SK-N-SH (cell line): Measurements from ENCODE around the gene MRPL10. TPM values are rescaled to one million over a fixed set of nuclear protein-coding genes. Genes with fewer than 3 reads are reported as not detected.

ENCODE experiments used
- CTCF ChIA-PET: fragments of 300-600, 350-600 bp; formaldehyde crosslinking; extraction: SDS; loops from one replicate; lab custom pipeline; 2021; lab: Yijun Ruan, JAX
- POLR2A ChIA-PET: fragments of 350-600 bp; sonication (Branson Sonifier 250); formaldehyde crosslinking; extraction: SDS; loops from one replicate; lab custom pipeline; 2020; ENCODE audit warnings: antibody characterized with exemption, inconsistent platforms; lab: Yijun Ruan, JAX
- DNase-seq: peaks from one replicate; pipeline ENCODE4 v3.0.0; 2012
- H2AFZ ChIP-seq: fragments of 200-600 bp; sonication (generic); 2 replicates; pipeline ENCODE4 v1.8.1; 2016; ENCODE audit warnings: antibody characterized with exemption, mild to moderate bottlenecking, low read depth
- H3F3A ChIP-seq: fragments of 200-600 bp; sonication (generic); replicated peaks from 2 replicates; pipeline ENCODE3; 2016; ENCODE audit warnings: antibody characterized with exemption, mild to moderate bottlenecking; ENCODE audit not compliant: insufficient read depth
- H3K27ac ChIP-seq, 2 experiments: fragments of 200-500 bp in 1 of 2; fragments of 200-600 bp in 1 of 2; sonication (Bioruptor generic) in 1 of 2; sonication (generic), shearing (Covaris generic) in 1 of 2; 2 replicates each; pipeline versions ENCODE4 v1.5.1 to v1.6.1; 2014 to 2016; ENCODE audit warnings: low read depth in 2 of 2, inconsistent platforms in 1 of 2, low read length in 1 of 2, mild to moderate bottlenecking in 1 of 2, mixed read lengths in 1 of 2
- H3K27me3 ChIP-seq: fragments of 200-600 bp; sonication (generic), shearing (Covaris generic); 2 replicates; pipeline ENCODE4 v1.6.1; 2016; ENCODE audit warnings: mixed run types; ENCODE audit not compliant: insufficient read depth
- H3K36me3 ChIP-seq, 2 experiments: fragments of 200-500 bp in 1 of 2; fragments of 200-600 bp in 1 of 2; sonication (Bioruptor generic) in 1 of 2; sonication (generic) in 1 of 2; replicated peaks in 1 of 2; 2 replicates each; pipeline versions ENCODE3 to v1.5.1; 2014 to 2016; ENCODE audit warnings: low read length in 1 of 2, mild to moderate bottlenecking in 1 of 2; ENCODE audit not compliant: insufficient read depth in 2 of 2, control insufficient read depth in 1 of 2
- H3K4me1 ChIP-seq, 2 experiments: fragments of 200-500 bp in 1 of 2; fragments of 200-600 bp in 1 of 2; sonication (Bioruptor generic) in 1 of 2; sonication (generic), shearing (Covaris generic) in 1 of 2; 2 replicates each; pipeline versions ENCODE4 v1.5.1 to v1.6.1; 2014 to 2016; ENCODE audit warnings: low read depth in 1 of 2, low read length in 1 of 2, mixed run types in 1 of 2; ENCODE audit not compliant: insufficient read depth in 2 of 2, control insufficient read depth in 1 of 2
- H3K4me2 ChIP-seq: fragments of 200-600 bp; sonication (generic), shearing (Covaris generic); 2 replicates; pipeline ENCODE4 v1.6.1; 2017; ENCODE audit warnings: mixed run types
- H3K4me3 ChIP-seq, 2 experiments: fragments of 200-500 bp in 1 of 2; fragments of 200-600 bp in 1 of 2; sonication (Bioruptor generic) in 1 of 2; sonication (generic), shearing (Covaris generic) in 1 of 2; 2 replicates each; pipeline versions ENCODE4 v1.5.1 to v1.8.1; 2014 to 2016; ENCODE audit warnings: low read depth in 2 of 2, inconsistent platforms in 1 of 2, low read length in 1 of 2, mild to moderate bottlenecking in 1 of 2, mixed read lengths in 1 of 2, moderate library complexity in 1 of 2
- H3K79me2 ChIP-seq: fragments of 200-600 bp; sonication (generic); 2 replicates; pipeline ENCODE4 v1.8.1; 2017; ENCODE audit warnings: mild to moderate bottlenecking; ENCODE audit not compliant: insufficient read depth
- H3K9ac ChIP-seq: fragments of 200-600 bp; sonication (generic); 2 replicates; pipeline ENCODE4 v1.6.1; 2017; ENCODE audit warnings: mixed run types
- H3K9me2 ChIP-seq: fragments of 200-600 bp; sonication (generic); 2 replicates; pipeline ENCODE4 v1.6.1; 2017; ENCODE audit warnings: mixed run types
- H3K9me3 ChIP-seq: fragments of 200-600 bp; sonication (generic); 2 replicates; pipeline ENCODE4 v1.6.1; 2017; ENCODE audit warnings: mixed run types, mild to moderate bottlenecking, moderate library complexity
- H4K20me1 ChIP-seq: fragments of 200-600 bp; sonication (generic); 2 replicates; pipeline ENCODE4 v1.6.1; 2017; ENCODE audit warnings: mild to moderate bottlenecking, mixed run types; ENCODE audit not compliant: insufficient read depth
- EP300 ChIP-seq, 2 experiments: IDR thresholded peaks; 2 replicates each; pipeline versions ENCODE4 v1.4.0 to v1.6.1; 2012; ENCODE audit warnings: borderline replicate concordance in 1 of 2, low read depth in 1 of 2, low read length in 1 of 2
- EZH2phosphoT487 ChIP-seq: fragments of 200-600 bp; sonication (generic); IDR thresholded peaks from 2 replicates; pipeline ENCODE4 v1.6.1; 2017; ENCODE audit warnings: low read depth, mixed run types, mild to moderate bottlenecking, antibody characterized with exemption, moderate library complexity, borderline replicate concordance
- FOXJ3 ChIP-seq: sonication (generic); formaldehyde crosslinking; IDR thresholded peaks from 2 replicates; pipeline ENCODE4 v1.5.1; 2020; ENCODE audit warnings: mild to moderate bottlenecking, missing genetic modification reagents
- MAX ChIP-seq: IDR thresholded peaks from 2 replicates; pipeline ENCODE4 v1.4.0; 2012; ENCODE audit warnings: low read depth
- NFIC ChIP-seq: IDR thresholded peaks from 2 replicates; pipeline ENCODE4 v1.4.0; 2012; ENCODE audit warnings: borderline replicate concordance
- NRF1 ChIP-seq: IDR thresholded peaks from 2 replicates; pipeline ENCODE4 v1.6.1; 2012; ENCODE audit warnings: low read depth, mild to moderate bottlenecking, low read length
- POLR2AphosphoS5 ChIP-seq: IDR thresholded peaks from 2 replicates; pipeline ENCODE4 v1.6.1; 2012; ENCODE audit warnings: low read depth, low read length
- RAD21 ChIP-seq: IDR thresholded peaks from 2 replicates; pipeline ENCODE4 v1.6.1; 2012; ENCODE audit warnings: mild to moderate bottlenecking, low read length
- REST ChIP-seq: IDR thresholded peaks from 2 replicates; pipeline ENCODE4 v1.6.1; 2012; ENCODE audit warnings: mild to moderate bottlenecking, low read depth, low read length, moderate library complexity
- RFX5 ChIP-seq: IDR thresholded peaks from 2 replicates; pipeline ENCODE4 v1.6.1; 2012; ENCODE audit warnings: mild to moderate bottlenecking, improper control_type of control experiment, low read length
- SMC3 ChIP-seq: IDR thresholded peaks from 2 replicates; pipeline ENCODE4 v1.6.1; 2012; ENCODE audit warnings: low read depth, low read length, improper control_type of control experiment
- USF1 ChIP-seq: IDR thresholded peaks from 2 replicates; pipeline ENCODE4 v1.4.0; 2012; ENCODE audit warnings: low read depth, borderline replicate concordance
- YY1 ChIP-seq: IDR thresholded peaks from 2 replicates; pipeline ENCODE4 v1.4.0; 2012; ENCODE audit warnings: low read depth, mild to moderate bottlenecking
- WGBS: methylation state at CpG from one replicate; pipeline ENCODE4 v1.1.6; 2017; ENCODE audit warnings: low lambda C conversion rate; 5-methylcytosine and 5-hydroxymethylcytosine counted together
- polyA plus RNA-seq, 3 experiments: library from polyadenylated mRNA; depleted of rRNA; stranded (reverse); fragments of >200 nt; gene quantifications; 2 replicates each; pipeline ENCODE4 v1.2.3, GENCODE V29; 2012

The MRPL10 gene
- polyA plus RNA-seq, 1 of the 3 experiments (the other 2 are of a cell fraction): 136 TPM

- POLR2A ChIA-PET: interaction anchor here (2.4 kb wide), 1 partner anchor 7 kb away, joined by 28 read pairs; the partner anchor contains the start of genes LRRC46 and MRPL10
- H3K9me3 ChIP-seq: no peaks in the 10 kb centered on the region
- H2AFZ ChIP-seq: no peak overlapping the region
- H3K9ac ChIP-seq: no peak overlapping the region
- H3K27ac ChIP-seq: no peak overlapping the region
- CTCF ChIA-PET: interaction anchor here (2.5 to 4.1 kb wide), 4 partner anchors 8 to 25 kb away, joined by 19 to 40 read pairs (median 24); partner anchors contain the start of genes LRRC46, MRPL10 and SCRN2
- no peaks in the 10 kb centered on the region for H3K27me3 ChIP-seq
- WGBS: 94% methylated on average over 4 of the region's 4 CpGs
- H3K4me2 ChIP-seq: no peak overlapping the region
- H3K36me3 ChIP-seq: peaks cover 42 to 43% of the 10 kb centered on the region in 2 experiments
- peaks cover 7% of the 10 kb centered on the region for H3F3A ChIP-seq
- H4K20me1 ChIP-seq: no peaks in the 10 kb centered on the region
- no peaks in the 10 kb centered on the region for H3K9me2 ChIP-seq
- no peak overlapping the region for H3K4me3 ChIP-seq
- peaks cover 18% of the 10 kb centered on the region; the same call in 1 of the 2 replicates for H3K79me2 ChIP-seq
- DNase-seq: no peak
- H3K4me1 ChIP-seq: peaks cover 11 to 26% of the 10 kb centered on the region in 2 experiments; a peak in 3 of 4 replicates
- TF ChIP-seq MAX (no peak), EP300 (IDR thresholded peaks at IDR 0.05; ENCODE audit: borderline replicate concordance in 1 of 2, low read depth in 1 of 2, low read length in 1 of 2) (no peak), SMC3 (no peak), POLR2AphosphoS5 (no peak), NFIC (no peak), RFX5 (no peak), EZH2phosphoT487 (no peak), REST (no peak), FOXJ3 (CRISPR knock-in tag) (no peak), YY1 (no peak), USF1 (no peak), NRF1 (no peak), RAD21 (no peak)
- TF ChIP-seq, all 33 proteins: peak for 0
Observed at GRCh38 chr17:47823519-47823918, 7.8 kb downstream of the MRPL10 start.
